Astrocyte (in vitro differentiated cells and primary cell): ENCODE results near the gene SNX30. TPM values are rescaled to one million over a fixed set of nuclear protein-coding genes. Genes with fewer than 3 reads are reported as not detected.

Experiments used
- DNase-seq: peaks from one replicate; pipeline ENCODE4 v3.0.0-alpha.2; 2010; ENCODE audit warnings: low read depth
- FAIRE-seq: peaks from 2 replicates; lab custom pipeline; 2011; peaks lifted over from hg19 to GRCh38; lab: Jason Lieb, UNC
- H2AFZ ChIP-seq: 2 replicates; pipeline ENCODE4 v1.6.0; 2012; ENCODE audit warnings: low read depth, low read length, inconsistent platforms
- H3K27ac ChIP-seq: 2 replicates; pipeline ENCODE4 v1.5.1; 2011; ENCODE audit warnings: low read depth, low read length, inconsistent platforms
- H3K27me3 ChIP-seq: 2 replicates; pipeline ENCODE4 v1.6.0; 2011; ENCODE audit warnings: low read length, inconsistent platforms; ENCODE audit not compliant: insufficient read depth
- H3K36me3 ChIP-seq: 2 replicates; pipeline ENCODE4 v1.5.1; 2011; ENCODE audit warnings: low read length, inconsistent platforms; ENCODE audit not compliant: insufficient read depth
- H3K4me1 ChIP-seq: 2 replicates; pipeline ENCODE4 v1.5.1; 2011; ENCODE audit warnings: low read length, inconsistent platforms; ENCODE audit not compliant: insufficient read depth
- H3K4me2 ChIP-seq: 2 replicates; pipeline ENCODE4 v1.6.0; 2012; ENCODE audit warnings: low read length, inconsistent platforms
- H3K4me3 ChIP-seq: 2 replicates; pipeline ENCODE4 v1.5.1; 2011; ENCODE audit warnings: low read depth, mild to moderate bottlenecking, low read length, inconsistent platforms; ENCODE audit not compliant: insufficient read depth
- H3K79me2 ChIP-seq: 2 replicates; pipeline ENCODE4 v1.6.0; 2012; ENCODE audit warnings: mild to moderate bottlenecking, low read length, inconsistent platforms; ENCODE audit not compliant: insufficient read depth
- H3K9ac ChIP-seq: 2 replicates; pipeline ENCODE4 v1.6.0; 2012; ENCODE audit warnings: mild to moderate bottlenecking, low read length, inconsistent platforms
- H3K9me3 ChIP-seq: 2 replicates; pipeline ENCODE4 v1.5.1; 2012; ENCODE audit warnings: low read depth, mild to moderate bottlenecking, low read length, inconsistent platforms; ENCODE audit not compliant: insufficient read depth
- H4K20me1 ChIP-seq: 2 replicates; pipeline ENCODE4 v1.6.0; 2012; ENCODE audit warnings: low read length, inconsistent platforms; ENCODE audit not compliant: insufficient read depth
- H3K27ac Mint-ChIP-seq: one replicate; pipeline ENCODE4 v1.8.0; 2021; ENCODE audit warnings: mild to moderate bottlenecking, mixed read lengths; ENCODE audit not compliant: unreplicated experiment
- H3K27me3 Mint-ChIP-seq: one replicate; pipeline ENCODE4 v1.8.0; 2021; ENCODE audit warnings: low read depth, mixed read lengths; ENCODE audit not compliant: unreplicated experiment
- H3K36me3 Mint-ChIP-seq: one replicate; pipeline ENCODE4 v1.8.0; 2021; ENCODE audit warnings: low read depth, mixed read lengths; ENCODE audit not compliant: unreplicated experiment
- H3K4me1 Mint-ChIP-seq: one replicate; pipeline ENCODE4 v1.8.0; 2021; ENCODE audit warnings: low read depth, mixed read lengths; ENCODE audit not compliant: unreplicated experiment
- H3K4me3 Mint-ChIP-seq: one replicate; pipeline ENCODE4 v1.8.0; 2021; ENCODE audit warnings: mild to moderate bottlenecking, moderate library complexity, mixed read lengths; ENCODE audit not compliant: unreplicated experiment
- H3K9me3 Mint-ChIP-seq: one replicate; pipeline ENCODE4 v1.8.0; 2021; ENCODE audit warnings: mild to moderate bottlenecking, mixed read lengths; ENCODE audit not compliant: unreplicated experiment
- EZH2 ChIP-seq: IDR thresholded peaks from 2 replicates; pipeline ENCODE4 v1.6.1; 2012; ENCODE audit warnings: mild to moderate bottlenecking, low read length, inconsistent platforms; ENCODE audit not compliant: insufficient read depth
- total RNA-seq: library from RNA; stranded (reverse); gene quantifications from 2 replicates; pipeline ENCODE4 v1.2.1, GENCODE V29; 2021
- TF ChIP-seq, protein P1 (sequence below): IDR thresholded peaks from 2 replicates; pipeline ENCODE4 v1.5.1; 2011; ENCODE audit warnings: low read depth, mild to moderate bottlenecking, inconsistent platforms, low read length, moderate library complexity; ENCODE audit not compliant: insufficient read depth

The SNX30 gene
- total RNA-seq, 1 donor from 2014 or later = 12.8 TPM

DNA sequence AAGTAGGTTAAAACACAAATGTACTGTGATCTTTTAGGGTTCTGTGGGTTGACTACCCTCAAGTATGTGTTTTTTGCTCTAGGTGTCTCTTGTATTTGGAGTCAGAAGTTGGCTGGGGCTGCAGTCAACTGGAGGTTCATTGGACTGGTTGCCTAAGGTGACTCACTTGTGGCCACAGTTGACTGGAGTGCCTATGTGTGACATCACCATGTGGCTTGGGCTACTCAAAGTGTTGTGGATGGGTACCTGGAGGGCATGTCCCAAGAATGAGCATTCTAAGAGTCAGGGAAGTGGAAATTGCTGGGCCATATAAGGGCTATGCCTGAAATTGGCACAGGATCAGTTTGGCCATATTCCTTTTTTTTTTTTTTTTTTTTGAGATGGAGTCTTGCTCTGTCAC lies 27.4 kb downstream of the SNX30 start:
- Mint-ChIP-seq H3K27me3 (no peaks in the 10 kb centered on the region), H3K4me3 (no peak overlapping the region), H3K27ac (no peak overlapping the region), H3K9me3 (no peaks in the 10 kb centered on the region), H3K4me1 (no peaks in the 10 kb centered on the region), H3K36me3 (peaks cover 3% of the 10 kb centered on the region)
- no peaks in the 10 kb centered on the region for H3K4me1 ChIP-seq
- no peak overlapping the region for H3K27ac ChIP-seq
- TF ChIP-seq, protein P1, sequence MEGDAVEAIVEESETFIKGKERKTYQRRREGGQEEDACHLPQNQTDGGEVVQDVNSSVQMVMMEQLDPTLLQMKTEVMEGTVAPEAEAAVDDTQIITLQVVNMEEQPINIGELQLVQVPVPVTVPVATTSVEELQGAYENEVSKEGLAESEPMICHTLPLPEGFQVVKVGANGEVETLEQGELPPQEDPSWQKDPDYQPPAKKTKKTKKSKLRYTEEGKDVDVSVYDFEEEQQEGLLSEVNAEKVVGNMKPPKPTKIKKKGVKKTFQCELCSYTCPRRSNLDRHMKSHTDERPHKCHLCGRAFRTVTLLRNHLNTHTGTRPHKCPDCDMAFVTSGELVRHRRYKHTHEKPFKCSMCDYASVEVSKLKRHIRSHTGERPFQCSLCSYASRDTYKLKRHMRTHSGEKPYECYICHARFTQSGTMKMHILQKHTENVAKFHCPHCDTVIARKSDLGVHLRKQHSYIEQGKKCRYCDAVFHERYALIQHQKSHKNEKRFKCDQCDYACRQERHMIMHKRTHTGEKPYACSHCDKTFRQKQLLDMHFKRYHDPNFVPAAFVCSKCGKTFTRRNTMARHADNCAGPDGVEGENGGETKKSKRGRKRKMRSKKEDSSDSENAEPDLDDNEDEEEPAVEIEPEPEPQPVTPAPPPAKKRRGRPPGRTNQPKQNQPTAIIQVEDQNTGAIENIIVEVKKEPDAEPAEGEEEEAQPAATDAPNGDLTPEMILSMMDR = no peak
- no peak for TF ChIP-seq EZH2
- no peaks in the 10 kb centered on the region for H3K27me3 ChIP-seq
- peaks cover 49% of the 10 kb centered on the region for H4K20me1 ChIP-seq
- FAIRE-seq (no peak), DNase-seq (peak; percentile 48)
- H3K4me2 ChIP-seq = no peak overlapping the region
- peaks cover 11% of the 10 kb centered on the region for H3K79me2 ChIP-seq
- no peaks in the 10 kb centered on the region for H3K36me3 ChIP-seq
- no peaks in the 10 kb centered on the region for H3K9me3 ChIP-seq
- H3K4me3 ChIP-seq = no peak overlapping the region
- H2AFZ ChIP-seq = no peak overlapping the region
- H3K9ac ChIP-seq = no peak overlapping the region

DNA sequence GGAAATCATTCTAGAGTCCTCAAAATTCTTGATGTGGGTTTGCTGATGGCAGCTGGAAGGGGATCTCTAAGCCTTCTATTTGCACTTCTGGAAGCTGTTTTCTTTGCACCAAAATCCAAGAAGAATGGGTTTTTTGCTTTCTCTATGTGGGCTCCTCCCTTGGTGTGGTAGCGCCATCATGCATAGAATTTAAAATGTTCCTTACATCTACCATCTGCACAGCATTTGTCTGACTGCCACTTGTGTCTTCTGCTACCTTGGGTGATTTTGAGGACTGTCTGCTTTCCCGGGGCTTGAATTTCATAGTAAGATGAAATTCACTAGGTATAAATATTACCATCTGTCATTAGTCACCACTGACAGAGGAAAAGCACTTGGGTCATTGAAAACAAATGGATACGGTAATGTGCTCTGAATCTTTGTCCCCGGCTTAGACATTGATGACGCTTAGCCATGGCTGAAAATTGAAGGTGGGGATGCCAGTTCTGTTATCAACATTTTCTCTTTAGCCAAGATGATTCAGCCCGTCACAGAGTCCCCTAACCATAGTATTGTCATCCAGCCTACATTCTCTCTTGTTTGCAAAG lies 30.0 kb downstream of the SNX30 start:
- FAIRE-seq (no peak), DNase-seq (no peak)
- no peak overlapping the region for H3K27ac Mint-ChIP-seq
- no peaks in the 10 kb centered on the region for H3K36me3 ChIP-seq
- H3K9ac ChIP-seq = no peak overlapping the region
- no peak overlapping the region for H3K27ac ChIP-seq
- peaks cover 16% of the 10 kb centered on the region for H3K79me2 ChIP-seq
- peaks cover 7% of the 10 kb centered on the region for H3K4me1 ChIP-seq
- H3K9me3 ChIP-seq = no peaks in the 10 kb centered on the region
- H4K20me1 ChIP-seq = peaks cover 53% of the 10 kb centered on the region
- no peaks in the 10 kb centered on the region for H3K27me3 Mint-ChIP-seq
- H2AFZ ChIP-seq = no peak overlapping the region
- no peak overlapping the region for H3K4me3 ChIP-seq
- TF ChIP-seq, protein P1 = no peak
- TF ChIP-seq EZH2 = no peak
- no peak overlapping the region for H3K4me2 ChIP-seq
- H3K4me1 Mint-ChIP-seq = peaks cover 12% of the 10 kb centered on the region
- H3K36me3 Mint-ChIP-seq = peaks cover 3% of the 10 kb centered on the region
- H3K27me3 ChIP-seq = no peaks in the 10 kb centered on the region
- H3K9me3 Mint-ChIP-seq = no peaks in the 10 kb centered on the region
- H3K4me3 Mint-ChIP-seq = no peak overlapping the region

DNA sequence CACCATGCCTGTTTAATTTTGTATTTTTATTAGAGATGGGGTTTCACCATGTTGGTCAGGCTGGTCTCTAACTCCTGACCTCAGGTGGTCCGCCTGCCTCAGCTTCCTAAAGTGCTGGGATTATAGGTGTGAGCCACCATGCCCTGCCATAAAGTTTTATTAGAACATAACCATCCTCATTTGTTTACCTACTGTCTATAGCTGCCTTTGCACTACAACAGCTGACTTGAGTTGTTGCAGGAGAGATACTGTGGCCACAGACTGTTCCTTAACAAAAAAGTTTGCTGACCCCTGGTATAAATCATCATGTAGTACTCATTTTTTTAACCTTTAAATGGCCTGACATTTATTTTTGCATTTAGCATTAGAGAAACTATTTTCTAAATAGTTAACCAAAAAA lies 31.7 kb downstream of the SNX30 start:
- no peak overlapping the region for H3K4me3 ChIP-seq
- H4K20me1 ChIP-seq = peaks cover 46% of the 10 kb centered on the region
- H3K9me3 ChIP-seq = no peaks in the 10 kb centered on the region
- Mint-ChIP-seq H3K36me3 (peaks cover 3% of the 10 kb centered on the region), H3K27ac (no peak overlapping the region), H3K4me3 (no peak overlapping the region), H3K4me1 (peaks cover 18% of the 10 kb centered on the region), H3K27me3 (no peaks in the 10 kb centered on the region), H3K9me3 (no peaks in the 10 kb centered on the region)
- H3K27me3 ChIP-seq = no peaks in the 10 kb centered on the region
- DNase-seq = no peak
- no peak for FAIRE-seq
- no peak overlapping the region for H3K9ac ChIP-seq
- no peak overlapping the region for H2AFZ ChIP-seq
- no peak overlapping the region for H3K27ac ChIP-seq
- peaks cover 16% of the 10 kb centered on the region for H3K79me2 ChIP-seq
- H3K36me3 ChIP-seq = no peaks in the 10 kb centered on the region
- H3K4me1 ChIP-seq = peaks cover 7% of the 10 kb centered on the region
- H3K4me2 ChIP-seq = no peak overlapping the region
- TF ChIP-seq EZH2 = no peak
- TF ChIP-seq, protein P1 = no peak
